GM11168 (cell line): ENCODE data around the gene PRKAG2.

Source experiments
- in situ Hi-C: fragments of 300-500 bp; cut with MboI; formaldehyde crosslinking; loops from one replicate; pipeline ENCODE4 v1.12.0; 2022; ENCODE audit warnings: low sequenced_read_pairs; ENCODE audit not compliant: unreplicated experiment

Gene PRKAG2

DNA sequence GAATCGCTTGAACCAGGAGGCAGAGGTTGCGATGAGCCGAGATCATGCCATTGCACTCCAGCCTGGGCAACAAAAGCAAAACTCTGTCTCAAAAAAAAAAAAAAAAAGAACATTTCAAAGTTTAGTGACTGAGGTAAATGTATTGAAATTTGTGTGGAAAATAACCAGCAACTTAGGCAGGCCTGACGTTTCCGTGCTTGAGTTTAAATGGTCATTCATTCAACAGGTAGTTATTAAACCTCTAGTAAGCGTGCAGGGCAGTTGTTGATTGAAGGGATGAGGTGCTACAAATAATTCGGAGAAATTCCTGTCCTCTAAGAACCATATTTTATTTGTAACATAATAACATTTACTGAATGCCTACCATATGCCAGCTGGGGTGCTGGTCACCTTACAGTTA, 135.3 kb downstream of the PRKAG2 start:
- in situ Hi-C loops, result no loop called here

DNA sequence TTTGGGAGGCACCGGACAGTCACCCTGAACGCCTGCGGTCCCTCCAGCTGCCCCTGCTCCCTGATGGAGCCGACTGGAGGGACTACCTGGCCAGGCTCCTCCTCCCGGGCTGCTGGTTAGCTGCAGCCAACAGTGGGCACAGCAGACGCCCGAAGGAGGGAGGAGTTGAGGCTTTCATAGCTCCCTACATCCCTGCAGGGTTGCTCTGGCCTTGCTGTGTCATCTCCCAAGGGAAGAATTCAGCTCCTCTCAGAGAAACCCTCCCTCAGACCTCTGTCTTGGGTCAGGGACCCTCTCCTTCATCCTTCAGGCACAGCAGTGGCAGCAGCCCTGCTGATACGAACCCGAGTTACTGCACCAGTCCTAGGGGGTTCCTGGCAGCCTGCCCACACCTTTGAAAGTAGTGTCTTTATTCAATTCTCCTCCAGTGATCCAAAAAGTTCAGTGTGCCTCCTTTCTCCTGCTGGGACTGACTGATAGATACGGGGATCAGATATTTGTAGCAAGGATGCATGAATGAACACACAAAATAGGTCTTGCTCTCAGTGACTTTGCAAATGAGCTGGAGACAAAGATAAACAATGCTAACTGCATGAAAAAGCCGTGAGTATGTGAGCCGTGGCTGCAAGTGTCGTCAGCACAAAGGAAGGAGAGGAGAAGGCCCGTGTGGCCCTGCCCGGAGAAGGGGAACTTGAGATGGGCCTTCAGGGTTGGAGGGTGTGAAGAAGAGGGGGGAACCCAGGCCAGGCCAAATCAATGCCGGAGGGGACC, 136.6 kb downstream of the PRKAG2 start:
- in situ Hi-C loops, result no loop called here

DNA sequence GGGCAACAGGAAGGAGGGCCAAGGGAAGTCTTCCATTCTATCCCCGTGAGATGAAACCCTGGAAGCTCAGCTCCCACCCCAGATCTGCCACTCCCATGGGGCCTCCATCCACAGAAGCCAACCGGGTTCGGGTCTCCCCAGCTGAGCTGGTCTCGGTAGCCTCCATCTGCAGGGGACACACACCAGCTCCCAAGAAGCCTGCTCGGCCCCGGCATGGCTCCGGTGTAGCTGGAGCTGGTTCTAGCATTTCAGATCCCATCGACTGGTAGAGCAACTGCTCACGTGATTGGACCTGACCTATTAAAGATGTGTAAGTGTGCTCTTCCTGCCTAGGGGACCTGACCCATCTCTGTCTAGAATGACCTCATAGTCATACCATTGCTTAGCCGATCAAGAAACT, 138.0 kb downstream of the PRKAG2 start:
- in situ Hi-C loops, result no loop called here

- in situ Hi-C loops, result no loop called here
Observed at GRCh38 chr7:151736403-151736909, 140.5 kb downstream of the PRKAG2 start.

GRCh38 chr7:151735851-151736402, 141.0 kb downstream of the PRKAG2 start:
- in situ Hi-C loops, result no loop called here

DNA sequence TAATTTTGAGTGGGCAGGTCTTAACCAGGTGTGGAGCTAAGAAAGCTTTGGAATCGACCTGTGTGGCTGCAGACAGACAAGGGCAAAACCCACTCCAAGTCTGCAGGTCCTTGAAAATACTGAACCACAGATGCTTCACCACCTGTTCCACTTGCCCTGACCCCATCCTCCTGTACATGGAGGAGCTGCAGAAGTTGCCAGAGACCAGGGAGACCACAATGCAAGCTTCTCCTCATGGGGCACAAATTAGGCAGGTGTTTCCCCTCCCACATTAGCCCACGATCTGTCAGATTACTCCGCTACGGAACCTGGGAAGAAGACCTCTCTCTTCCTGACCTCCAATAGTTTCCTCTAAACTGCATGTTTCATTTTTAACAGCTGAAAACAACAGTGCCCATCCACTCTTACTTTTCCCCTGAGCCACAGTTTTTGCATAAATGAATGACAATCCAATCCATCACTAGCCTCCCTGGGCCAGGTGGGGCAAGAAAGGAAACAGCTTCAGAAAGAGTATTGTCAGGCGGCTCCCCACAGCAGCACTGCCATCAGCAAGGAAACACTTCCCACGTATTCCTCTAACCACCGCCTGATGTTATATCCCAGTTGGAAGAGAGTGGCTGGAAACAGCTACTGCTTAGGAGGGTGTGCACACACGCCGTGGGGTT, 141.6 kb downstream of the PRKAG2 start:
- in situ Hi-C loops, result no loop called here

GRCh38 chr7:151732834-151733592, 143.9 kb downstream of the PRKAG2 start:
- in situ Hi-C loops, result no loop called here

DNA sequence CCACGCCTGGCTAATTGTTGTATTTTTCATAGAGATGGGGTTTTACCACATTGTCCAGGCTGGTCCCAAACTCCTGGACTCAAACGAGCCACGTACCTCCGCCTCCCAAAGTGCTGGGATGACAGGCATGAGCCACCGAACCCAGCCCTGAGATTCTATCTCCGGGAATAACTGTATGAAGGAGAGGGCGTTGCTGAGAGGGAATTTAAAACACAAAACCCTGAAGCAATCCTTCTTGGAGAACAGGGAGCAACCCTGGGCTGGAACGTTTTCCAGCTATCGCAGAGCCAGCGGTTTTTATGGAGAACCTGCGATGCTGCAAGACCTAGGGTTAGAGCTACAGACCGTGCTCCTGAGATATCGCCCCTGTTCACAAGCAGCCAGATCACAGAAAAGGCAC, 144.6 kb downstream of the PRKAG2 start:
- in situ Hi-C loops, result no loop called here

DNA sequence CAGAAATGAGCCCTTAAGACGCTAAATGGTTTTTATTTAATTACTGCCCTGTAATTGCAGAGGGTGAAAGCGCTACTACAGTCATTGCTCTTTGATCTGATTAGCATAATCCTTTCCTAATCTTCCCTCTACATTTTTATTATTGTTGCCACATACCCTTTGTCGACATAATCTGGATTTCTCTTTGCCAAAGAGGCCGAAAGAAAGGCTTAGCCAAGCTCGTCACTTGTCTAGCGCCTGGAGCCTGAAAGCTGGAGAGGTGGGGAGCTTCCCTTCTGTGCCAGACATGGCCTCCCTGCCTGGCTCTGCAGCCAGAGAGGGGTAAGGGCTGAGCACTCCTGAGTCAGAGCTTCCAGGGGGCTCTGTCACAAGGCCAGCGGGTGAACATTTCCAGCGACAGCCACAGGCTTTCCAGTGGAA, 145.9 kb downstream of the PRKAG2 start:
- in situ Hi-C loops, result no loop called here

DNA sequence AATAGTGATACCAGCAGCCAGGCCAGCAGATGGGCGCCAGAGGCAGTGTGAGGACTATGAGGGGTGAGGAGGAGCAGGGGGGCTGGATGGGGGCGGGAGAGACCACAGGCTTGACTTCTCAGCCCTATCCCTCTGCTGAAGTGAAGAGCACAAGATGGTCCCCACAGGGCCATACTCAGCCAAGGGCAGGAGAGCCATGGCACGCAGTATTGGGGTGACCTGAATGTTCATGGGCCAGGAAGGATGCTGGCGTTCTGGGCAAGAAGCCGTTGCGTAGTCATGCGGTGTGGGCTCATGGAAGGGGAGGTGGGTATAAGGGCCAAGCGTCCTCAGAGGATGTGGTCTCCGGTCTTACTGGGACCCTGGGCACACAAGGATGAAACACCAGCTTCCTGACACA, 146.3 kb downstream of the PRKAG2 start:
- in situ Hi-C loops, result no loop called here

DNA sequence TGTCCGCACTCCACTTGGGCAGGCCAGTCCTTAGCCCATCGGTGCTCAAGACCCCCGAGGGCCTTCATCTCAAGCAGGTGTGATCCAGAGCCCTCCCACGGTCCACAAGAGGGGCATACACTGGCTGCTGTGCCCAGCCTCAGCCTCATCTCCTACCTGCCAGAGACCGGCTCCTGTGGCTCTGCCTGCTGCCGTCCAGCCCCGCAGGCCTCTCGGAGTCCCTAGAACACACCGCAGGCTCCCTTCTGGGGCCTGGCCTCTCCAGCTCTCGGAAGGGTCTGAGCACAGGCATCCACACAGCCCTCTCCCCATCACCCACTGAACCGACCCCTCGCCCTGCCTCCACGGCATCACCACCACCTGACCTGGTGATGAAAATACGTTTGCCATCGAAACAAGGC, 147.4 kb downstream of the PRKAG2 start:
- in situ Hi-C loops, result no loop called here

- in situ Hi-C loops, result no loop called here
Observed at GRCh38 chr7:151728746-151729145, 148.2 kb downstream of the PRKAG2 start.

DNA sequence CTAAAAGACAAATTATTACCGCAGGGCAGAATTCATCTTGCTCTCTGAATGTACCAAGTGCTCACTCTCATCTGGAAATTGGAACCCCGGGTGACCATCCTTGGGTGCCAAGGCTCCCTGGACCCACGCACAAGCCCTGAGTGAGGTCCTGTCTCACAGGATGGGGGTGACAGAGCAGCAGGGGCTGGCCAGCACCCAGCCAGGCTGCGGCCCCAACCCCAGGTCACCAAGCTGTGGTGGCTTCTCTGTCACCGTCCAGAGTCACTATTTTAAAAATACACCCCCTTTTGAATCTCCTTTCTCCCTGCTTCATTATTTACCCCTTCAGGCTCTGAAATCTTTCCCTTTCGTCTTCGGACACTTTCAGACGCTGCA, 148.6 kb downstream of the PRKAG2 start:
- in situ Hi-C loops, result no loop called here

DNA sequence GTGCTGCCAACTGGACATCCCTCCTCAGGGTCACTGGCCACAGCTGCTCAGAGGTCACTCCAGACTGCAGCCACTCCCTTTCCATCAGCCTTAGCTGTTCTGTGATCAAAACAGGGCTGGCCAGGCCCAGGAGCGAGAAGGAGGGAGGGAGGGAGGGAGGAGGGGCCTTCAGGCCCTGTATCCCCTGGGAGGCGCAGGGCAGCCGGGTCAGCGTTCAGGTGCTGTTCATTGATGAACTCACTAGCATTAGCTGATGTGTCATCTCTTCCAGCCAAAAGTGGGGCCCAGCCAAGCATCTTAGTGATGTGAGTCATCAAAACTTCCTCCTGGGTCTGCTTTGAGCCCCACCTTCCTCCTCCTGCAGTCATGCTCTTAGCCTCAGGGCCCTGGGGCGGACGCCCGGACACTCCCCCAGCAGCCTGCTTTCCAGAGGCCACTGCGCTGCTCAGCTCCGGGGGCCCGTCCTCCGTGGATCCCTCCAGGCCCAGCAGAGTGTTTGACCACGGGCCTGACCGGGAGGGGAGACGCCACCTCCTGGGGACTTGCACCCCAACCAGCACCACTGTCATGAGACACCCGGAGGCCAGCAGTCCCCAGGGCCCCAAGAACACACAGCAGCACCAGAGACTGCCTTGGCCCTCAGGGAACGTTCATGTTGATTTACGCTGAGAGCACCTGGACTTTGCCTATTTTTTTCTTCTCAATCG, 149.2 kb downstream of the PRKAG2 start:
- in situ Hi-C loops, result no loop called here

- in situ Hi-C loops, result no loop called here
Observed at GRCh38 chr7:151726652-151727578, 150.0 kb downstream of the PRKAG2 start.

- in situ Hi-C loops, result no loop called here
Observed at GRCh38 chr7:151725844-151726651, 150.9 kb downstream of the PRKAG2 start.

DNA sequence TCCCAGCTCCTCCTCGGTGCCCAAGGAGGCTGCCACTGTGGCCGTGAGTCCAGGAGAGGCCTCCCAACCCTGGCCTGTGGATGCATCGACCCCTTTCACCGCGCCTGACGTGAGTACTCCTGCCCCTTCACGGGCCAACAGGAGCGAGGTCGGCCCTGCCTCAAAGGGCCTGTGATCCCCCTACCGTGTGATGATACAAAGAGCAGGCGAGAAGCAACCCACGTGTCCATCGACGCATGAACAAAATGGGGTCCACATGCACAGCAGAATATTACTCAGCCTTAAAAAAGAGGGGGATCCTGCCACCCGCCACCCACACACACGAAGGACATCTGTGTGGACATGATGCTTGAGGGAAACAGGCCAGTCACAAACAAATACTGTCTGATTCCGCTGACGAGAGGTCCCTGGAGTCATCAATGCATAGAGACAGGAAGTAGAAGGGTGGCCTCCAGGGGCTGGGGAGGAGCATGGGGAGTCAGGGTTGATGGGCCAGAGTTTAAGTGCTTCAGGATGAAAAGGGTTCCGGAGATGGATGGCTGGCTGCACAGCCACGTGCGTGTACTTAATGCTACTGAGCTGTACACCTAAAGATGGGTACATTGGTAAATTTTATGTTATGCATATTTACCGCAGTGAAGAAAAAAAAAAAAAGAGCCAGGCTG, 151.9 kb downstream of the PRKAG2 start:
- in situ Hi-C loops, result no loop called here
